B cell (primary cell): Measurements from ENCODE around the gene WDR5. TPM values are rescaled to one million over a fixed set of nuclear protein-coding genes. Genes with fewer than 3 reads are reported as not detected.

ENCODE experiments used
- ATAC-seq: fragments of 200-7000 bp; cut with Tn5 transposase; one replicate; pipeline ENCODE4 v1.10.0; 2021; ENCODE audit warnings: low read depth, mild to moderate bottlenecking, moderate number of reproducible peaks, moderate library complexity
- CTCF ChIA-PET: fragments of 350-600 bp; sonication (Branson Sonifier 250); formaldehyde crosslinking; loops from one replicate; lab custom pipeline; 2021; ENCODE audit warnings: antibody characterized with exemption, inconsistent platforms; lab: Charles Lee
- POLR2A ChIA-PET: fragments of 350-600 bp; sonication (Branson Sonifier 250); formaldehyde crosslinking; loops from one replicate; lab custom pipeline; 2021; ENCODE audit warnings: antibody characterized with exemption; lab: Charles Lee
- DNase-seq: peaks from one replicate; pipeline ENCODE4 v3.0.0; 2013
- H2AFZ ChIP-seq: 2 replicates; pipeline ENCODE4 v1.6.1; 2012; ENCODE audit warnings: mild to moderate bottlenecking, low read depth, low read length; ENCODE audit not compliant: insufficient read depth, poor library complexity, severe bottlenecking
- H3K27ac ChIP-seq, 2 donors: 1 replicate in 1 of 2; 2 replicates in 1 of 2; pipeline ENCODE4 v1.5.1; 2012 to 2013; ENCODE audit warnings: low read length in 2 of 2, mild to moderate bottlenecking in 2 of 2, moderate library complexity in 1 of 2
- H3K27me3 ChIP-seq, 4 experiments: fragments of 200-600 bp in 1 of 4; sonication (generic) in 1 of 4; replicated peaks in 1 of 4; 1 replicate in 2 of 4; 2 replicates in 2 of 4; pipeline versions ENCODE4 v1.6.1 to v1.7.0; 2013 to 2016; ENCODE audit warnings: low read length in 3 of 4, mild to moderate bottlenecking in 2 of 4, mixed read lengths in 1 of 4, moderate library complexity in 1 of 4; ENCODE audit not compliant: insufficient read depth in 4 of 4, control insufficient read depth in 3 of 4; ENCODE audit errors: control extremely low read depth in 1 of 4
- H3K36me3 ChIP-seq, 2 experiments: replicated peaks in 1 of 2; 1 replicate in 1 of 2; 2 replicates in 1 of 2; pipeline versions ENCODE4 v1.6.1 to v1.7.1; 2013; ENCODE audit warnings: low read length in 1 of 2; ENCODE audit not compliant: insufficient read depth in 2 of 2, control insufficient read depth in 1 of 2; ENCODE audit errors: control extremely low read depth in 1 of 2, extremely low read depth in 1 of 2
- H3K4me1 ChIP-seq, 2 donors: fragments of 200-600 bp in 1 of 2; sonication (generic) in 1 of 2; 1 replicate in 1 of 2; 2 replicates in 1 of 2; pipeline versions ENCODE4 v1.5.1 to v1.6.1; 2013 to 2017; ENCODE audit warnings: low read length in 2 of 2; ENCODE audit not compliant: control insufficient read depth in 2 of 2, insufficient read depth in 2 of 2
- H3K4me2 ChIP-seq: replicated peaks from 2 replicates; pipeline ENCODE3; 2012; ENCODE audit warnings: mild to moderate bottlenecking, low read depth, low read length; ENCODE audit not compliant: poor library complexity, severe bottlenecking
- H3K4me3 ChIP-seq, 5 experiments: fragments of 200-600 bp in 1 of 5; sonication (generic) in 1 of 5; 1 replicate in 3 of 5; 2 replicates in 2 of 5; pipeline versions ENCODE4 v1.5.1 to v1.7.0; 2011 to 2016; ENCODE audit warnings: low read length in 4 of 5, mild to moderate bottlenecking in 4 of 5, low read depth in 2 of 5, control low read depth in 1 of 5, moderate library complexity in 1 of 5; ENCODE audit not compliant: insufficient read depth in 1 of 5; ENCODE audit errors: control extremely low read depth in 1 of 5, extremely low read depth in 1 of 5
- H3K79me2 ChIP-seq: fragments of 200-600 bp; sonication (generic); one replicate; pipeline ENCODE4 v1.6.0; 2016; ENCODE audit warnings: low read length; ENCODE audit not compliant: control insufficient read depth, insufficient read depth
- H3K9ac ChIP-seq: fragments of 200-600 bp; sonication (generic); 2 replicates; pipeline ENCODE4 v1.6.1; 2017; ENCODE audit warnings: mild to moderate bottlenecking, low read length, moderate library complexity
- H3K9me3 ChIP-seq, 3 donors: one replicate each; pipeline versions ENCODE4 v1.6.1 to v1.7.1; 2013; ENCODE audit warnings: low read length in 2 of 3; ENCODE audit not compliant: control insufficient read depth in 2 of 3, insufficient read depth in 1 of 3; ENCODE audit errors: control extremely low read depth in 1 of 3
- H4K20me1 ChIP-seq: 2 replicates; pipeline ENCODE4 v1.6.0; 2012; ENCODE audit warnings: mild to moderate bottlenecking, low read length; ENCODE audit not compliant: insufficient read depth, control insufficient read depth, poor library complexity, severe bottlenecking
- H3K27ac Mint-ChIP-seq: one replicate; pipeline ENCODE4 v1.8.0; 2021; ENCODE audit warnings: mixed read lengths
- H3K27me3 Mint-ChIP-seq: one replicate; pipeline ENCODE4 v1.8.0; 2021; ENCODE audit warnings: mixed read lengths
- H3K4me1 Mint-ChIP-seq: one replicate; pipeline ENCODE4 v1.8.0; 2021; ENCODE audit warnings: mixed read lengths
- H3K4me3 Mint-ChIP-seq: one replicate; pipeline ENCODE4 v1.8.0; 2021; ENCODE audit warnings: mixed read lengths
- H3K9me3 Mint-ChIP-seq: one replicate; pipeline ENCODE4 v1.8.0; 2022; ENCODE audit warnings: mixed read lengths; ENCODE audit not compliant: insufficient read depth
- EZH2 ChIP-seq: IDR thresholded peaks from 2 replicates; pipeline ENCODE4 v1.6.1; 2012; ENCODE audit warnings: borderline replicate concordance, low read depth, mild to moderate bottlenecking, moderate library complexity, low read length; ENCODE audit not compliant: insufficient read depth, poor library complexity, severe bottlenecking
- WGBS: methylation state at CpG from one replicate; pipeline ENCODE4 v1.1.5; 2013; ENCODE audit warnings: missing lambda C conversion rate; ENCODE audit not compliant: insufficient coverage; 5-methylcytosine and 5-hydroxymethylcytosine counted together
- intact Hi-C: fragments of 100-400 bp; cut with micrococcal nuclease; formaldehyde crosslinking; loops from one replicate; pipeline ENCODE4 v1.10.0; 2022
- polyA plus RNA-seq: library from polyadenylated mRNA; depleted of rRNA; stranded (reverse); fragments of >200 nt; gene quantifications from 2 replicates; pipeline ENCODE4 v1.2.3, GENCODE V29; 2012
- total RNA-seq, 2 donors: library from RNA; stranded (reverse); fragments of 120-200 nt in 1 of 2; gene quantifications; 1 replicate in 1 of 2; 2 replicates in 1 of 2; pipeline versions ENCODE4 v1.2.3 to v1.2.4, GENCODE V29; 2013 to 2022
- TF ChIP-seq, protein P1 (sequence below): fragments of 200-600 bp; IDR thresholded peaks from one replicate; pipeline ENCODE4 v1.8.0; 2022; ENCODE audit warnings: antibody characterized with exemption, mild to moderate bottlenecking

The WDR5 gene
- total and polyA plus RNA-seq, 2 donors (not counting 1 experiment from before 2014, with no cell fraction given) = 18.0 to 23.8 TPM

DNA sequence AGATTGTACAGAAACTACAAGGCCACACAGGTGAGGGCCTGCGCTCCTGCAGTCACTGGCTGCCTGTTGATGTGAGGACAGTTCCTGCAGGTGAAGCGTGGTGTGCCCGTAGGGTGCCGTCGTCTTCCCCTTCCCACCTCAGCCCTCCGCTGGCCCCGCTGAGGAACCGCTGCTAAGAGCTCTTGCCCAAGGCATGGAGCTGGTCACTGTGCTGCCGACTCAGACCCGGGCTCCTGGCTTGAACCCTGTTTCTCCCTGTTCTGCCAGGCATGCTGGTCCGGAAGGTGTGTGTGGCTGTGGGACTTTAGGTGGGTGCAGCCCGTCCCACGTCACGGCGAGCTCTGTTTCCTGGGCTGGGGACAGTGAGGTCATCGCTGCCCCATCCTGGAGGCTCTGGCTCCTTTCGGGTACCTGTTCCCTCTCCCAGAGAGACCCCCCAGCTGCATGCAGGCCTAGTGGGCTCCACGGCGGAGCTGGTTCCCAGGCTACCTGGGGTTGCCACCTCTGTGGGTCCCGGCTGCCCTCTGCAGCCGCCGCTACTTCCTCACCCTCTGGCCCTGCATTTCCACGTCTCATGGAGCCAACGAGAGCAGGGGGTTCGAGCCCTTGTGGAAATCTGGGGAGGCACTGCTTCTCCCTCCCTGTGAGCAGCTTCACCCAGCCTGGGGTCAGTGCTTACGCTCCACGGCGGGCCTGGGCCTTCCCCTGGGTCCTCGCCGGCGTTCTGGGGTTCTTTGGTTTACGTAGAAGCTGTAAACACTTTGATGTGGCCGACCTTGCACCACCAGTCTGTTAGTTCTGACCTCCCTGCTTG lies 20.9 kb downstream of the WDR5 start:
- ChIA-PET POLR2A (no interaction called here), CTCF (no interaction called here)
- no peak for DNase-seq
- Histone ChIP-seq H3K4me3 (no peak overlapping the region), H3K36me3 (peaks cover 1 to 44% of the 10 kb centered on the region in 2 experiments), H3K9ac (no peak overlapping the region), H4K20me1 (no peaks in the 10 kb centered on the region), H3K79me2 (no peaks in the 10 kb centered on the region), H3K4me1 (no peaks in the 10 kb centered on the region), H3K9me3 (no peaks in the 10 kb centered on the region), H3K4me2 (no peak overlapping the region), H3K27ac (no peak overlapping the region), H2AFZ (no peak overlapping the region), H3K27me3 (no peaks in the 10 kb centered on the region)
- TF ChIP-seq, protein P1, sequence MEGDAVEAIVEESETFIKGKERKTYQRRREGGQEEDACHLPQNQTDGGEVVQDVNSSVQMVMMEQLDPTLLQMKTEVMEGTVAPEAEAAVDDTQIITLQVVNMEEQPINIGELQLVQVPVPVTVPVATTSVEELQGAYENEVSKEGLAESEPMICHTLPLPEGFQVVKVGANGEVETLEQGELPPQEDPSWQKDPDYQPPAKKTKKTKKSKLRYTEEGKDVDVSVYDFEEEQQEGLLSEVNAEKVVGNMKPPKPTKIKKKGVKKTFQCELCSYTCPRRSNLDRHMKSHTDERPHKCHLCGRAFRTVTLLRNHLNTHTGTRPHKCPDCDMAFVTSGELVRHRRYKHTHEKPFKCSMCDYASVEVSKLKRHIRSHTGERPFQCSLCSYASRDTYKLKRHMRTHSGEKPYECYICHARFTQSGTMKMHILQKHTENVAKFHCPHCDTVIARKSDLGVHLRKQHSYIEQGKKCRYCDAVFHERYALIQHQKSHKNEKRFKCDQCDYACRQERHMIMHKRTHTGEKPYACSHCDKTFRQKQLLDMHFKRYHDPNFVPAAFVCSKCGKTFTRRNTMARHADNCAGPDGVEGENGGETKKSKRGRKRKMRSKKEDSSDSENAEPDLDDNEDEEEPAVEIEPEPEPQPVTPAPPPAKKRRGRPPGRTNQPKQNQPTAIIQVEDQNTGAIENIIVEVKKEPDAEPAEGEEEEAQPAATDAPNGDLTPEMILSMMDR = no peak
- no peak for TF ChIP-seq EZH2
- Mint-ChIP-seq H3K4me3 (no peak overlapping the region), H3K9me3 (no peaks in the 10 kb centered on the region), H3K4me1 (no peaks in the 10 kb centered on the region), H3K27me3 (no peaks in the 10 kb centered on the region), H3K27ac (no peak overlapping the region)
- intact Hi-C loops = no loop called here
- WGBS = 96% methylated on average over 24 of the region's 33 CpGs
- ATAC-seq = no peak

- H3K9me3 Mint-ChIP-seq = no peaks in the 10 kb centered on the region
- WGBS = 99% methylated on average over 23 of the region's 23 CpGs
- no peak overlapping the region for H3K4me3 Mint-ChIP-seq
- H3K27ac Mint-ChIP-seq = no peak overlapping the region
- intact Hi-C loops = no loop called here
- H3K27ac ChIP-seq = no peak overlapping the region
- no peaks in the 10 kb centered on the region for H3K4me1 ChIP-seq
- H4K20me1 ChIP-seq = no peaks in the 10 kb centered on the region
- no peaks in the 10 kb centered on the region for H3K9me3 ChIP-seq
- no peak overlapping the region for H3K4me2 ChIP-seq
- no peaks in the 10 kb centered on the region for H3K27me3 Mint-ChIP-seq
- no peak overlapping the region for H3K4me3 ChIP-seq
- ChIA-PET POLR2A (no interaction called here), CTCF (no interaction called here)
- no peaks in the 10 kb centered on the region for H3K79me2 ChIP-seq
- peaks cover under 1% of the 10 kb centered on the region for H3K4me1 Mint-ChIP-seq
- no peak overlapping the region for H3K9ac ChIP-seq
- DNase-seq = no peak
- no peak overlapping the region for H2AFZ ChIP-seq
- ATAC-seq = no peak
- peaks cover 1 to 44% of the 10 kb centered on the region in 2 experiments for H3K36me3 ChIP-seq
- TF ChIP-seq, protein P1 = no peak
- no peak for TF ChIP-seq EZH2
- no peaks in the 10 kb centered on the region for H3K27me3 ChIP-seq
These were observed 21.6 kb downstream of the WDR5 start for GRCh38 chr9:134157378-134157885.
